Retinal pigment epithelial cell (primary cell): ENCODE measurements around the gene NEBL.

Source experiments
- DNase-seq: peaks from one replicate; pipeline ENCODE4 v3.0.0-alpha.2; 2010; ENCODE audit warnings: low read depth
- H3K4me3 ChIP-seq: 2 replicates; pipeline ENCODE4 v1.5.1; 2011; ENCODE audit warnings: mild to moderate bottlenecking, low read length, control low read depth, moderate library complexity
- CTCF ChIP-seq: conservative IDR thresholded peaks from 2 replicates; pipeline ENCODE4 v1.5.1; 2011; ENCODE audit warnings: low read depth, low read length, control low read depth, inconsistent platforms

The NEBL gene

GRCh38 chr10:20834825-20835224, 62.3 kb downstream of the NEBL start:
- no peak overlapping the region for H3K4me3 ChIP-seq
- no peak for TF ChIP-seq CTCF
- DNase-seq = no peak

GRCh38 chr10:20822825-20823224, 74.3 kb downstream of the NEBL start:
- TF ChIP-seq CTCF = no peak
- no peak for DNase-seq

GRCh38 chr10:20817646-20818045, 79.5 kb downstream of the NEBL start:
- DNase-seq = no peak

More at GRCh38 chr10:20822825-20823224, 74.3 kb downstream of the NEBL start:
- H3K4me3 ChIP-seq = no peak overlapping the region

GRCh38 chr10:20817116-20817515, 80.0 kb downstream of the NEBL start:
- DNase-seq = no peak
- H3K4me3 ChIP-seq = no peak overlapping the region
- TF ChIP-seq CTCF = no peak

More at GRCh38 chr10:20817646-20818045, 79.5 kb downstream of the NEBL start:
- no peak overlapping the region for H3K4me3 ChIP-seq
- no peak for TF ChIP-seq CTCF

- DNase-seq = no peak
- no peak overlapping the region for H3K4me3 ChIP-seq
- TF ChIP-seq CTCF = no peak
These were observed 83.0 kb downstream of the NEBL start for GRCh38 chr10:20814116-20814515.

- no peak for DNase-seq
- H3K4me3 ChIP-seq = no peak overlapping the region
- TF ChIP-seq CTCF = no peak
These were observed 86.0 kb downstream of the NEBL start for GRCh38 chr10:20811131-20811530.

GRCh38 chr10:20809631-20810030, 87.5 kb downstream of the NEBL start:
- no peak for DNase-seq
- TF ChIP-seq CTCF = no peak
- H3K4me3 ChIP-seq = no peak overlapping the region
